Tibial artery (tissue), 4 donors: ENCODE results near the gene WDR91.

ENCODE experiments used
- DNase-seq, 2 donors: peaks; one replicate each; pipeline ENCODE4 v3.0.0-alpha.2; 2019
- H3K27ac ChIP-seq, 2 donors: fragments of 200-600 bp; sonication (generic) in 1 of 2; 1 replicate in 1 of 2; 2 replicates in 1 of 2; pipeline ENCODE4 v1.5.1; 2018 to 2019; ENCODE audit warnings: mild to moderate bottlenecking in 1 of 2
- H3K27me3 ChIP-seq, 2 donors: fragments of 200-600 bp; sonication (generic) in 1 of 2; one replicate each; pipeline versions ENCODE4 v1.5.1 to v1.6.0; 2016 to 2019
- H3K36me3 ChIP-seq, 3 donors: fragments of 200-600 bp; sonication (generic) in 2 of 3; one replicate each; pipeline ENCODE4 v1.5.1; 2016 to 2019; ENCODE audit warnings: mild to moderate bottlenecking in 2 of 3
- H3K4me1 ChIP-seq, 4 donors: fragments of 200-600 bp; sonication (generic) in 2 of 4; 1 replicate in 3 of 4; 2 replicates in 1 of 4; pipeline ENCODE4 v1.5.1; 2016 to 2019
- H3K4me3 ChIP-seq, 2 donors: fragments of 200-600 bp; sonication (generic) in 1 of 2; 1 replicate in 1 of 2; 2 replicates in 1 of 2; pipeline ENCODE4 v1.5.1; 2018 to 2019; ENCODE audit warnings: mild to moderate bottlenecking in 2 of 2
- H3K9me3 ChIP-seq, 3 donors: fragments of 200-600 bp; sonication (generic) in 1 of 3; one replicate each; pipeline ENCODE4 v1.5.1; 2016 to 2019
- intact Hi-C: fragments of 100-400 bp; cut with DNase I; formaldehyde crosslinking; loops from one replicate; pipeline ENCODE4 v1.15.0; 2023; ENCODE audit warnings: low total_unique reads
- TF ChIP-seq, protein P1 (sequence below), 2 experiments: fragments of 200-600 bp in 1 of 2; fragments of 450-650 bp in 1 of 2; IDR thresholded peaks; one replicate each; pipeline ENCODE4 v1.5.1; 2017 to 2019; ENCODE audit warnings: antibody characterized with exemption in 2 of 2, mild to moderate bottlenecking in 1 of 2, moderate library complexity in 1 of 2

WDR91 gene

DNA sequence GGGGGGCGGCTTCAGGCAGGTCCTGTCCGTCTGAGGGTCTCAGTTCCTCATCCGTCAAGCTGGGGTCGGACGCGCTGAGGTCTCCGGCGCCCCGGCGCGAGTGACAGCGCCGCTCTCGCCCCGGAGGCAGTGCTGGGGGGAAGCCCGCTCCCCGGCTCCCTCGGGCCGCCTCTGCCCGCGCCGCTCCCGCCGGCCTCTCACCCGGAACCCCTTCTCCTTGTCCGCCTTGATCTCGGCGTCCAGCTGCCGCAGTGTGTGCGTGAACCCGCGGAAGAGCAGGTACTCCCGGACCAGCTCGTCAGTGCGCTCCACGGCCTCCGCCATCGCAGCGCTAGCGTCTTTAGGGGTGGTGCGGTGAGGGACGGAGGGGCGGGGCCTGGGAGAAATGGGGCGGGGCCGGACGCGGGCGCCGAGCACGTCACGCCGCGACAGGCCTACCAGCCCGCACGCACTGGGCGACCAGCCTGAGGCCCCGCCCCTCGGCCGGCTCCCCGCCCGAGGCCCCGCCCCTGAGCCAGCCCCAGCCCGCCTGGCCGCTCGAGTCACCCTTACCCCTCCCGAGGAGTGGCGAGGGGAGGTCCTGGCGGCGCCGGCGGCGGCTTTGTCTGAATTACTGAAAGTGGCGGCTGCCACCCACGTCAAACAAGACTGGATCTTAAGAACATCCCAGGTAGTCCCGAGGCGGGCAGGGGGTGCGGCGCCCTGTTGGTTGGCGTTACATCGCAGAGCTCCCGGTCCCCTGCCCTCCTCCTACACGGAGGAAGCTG, at the start of gene WDR91:
TSS of gene WDR91 (minus strand) at position 348 of the 767 bp plus-strand sequence. CDS start at position 324, 24 bp downstream.
- TF ChIP-seq, protein P1, sequence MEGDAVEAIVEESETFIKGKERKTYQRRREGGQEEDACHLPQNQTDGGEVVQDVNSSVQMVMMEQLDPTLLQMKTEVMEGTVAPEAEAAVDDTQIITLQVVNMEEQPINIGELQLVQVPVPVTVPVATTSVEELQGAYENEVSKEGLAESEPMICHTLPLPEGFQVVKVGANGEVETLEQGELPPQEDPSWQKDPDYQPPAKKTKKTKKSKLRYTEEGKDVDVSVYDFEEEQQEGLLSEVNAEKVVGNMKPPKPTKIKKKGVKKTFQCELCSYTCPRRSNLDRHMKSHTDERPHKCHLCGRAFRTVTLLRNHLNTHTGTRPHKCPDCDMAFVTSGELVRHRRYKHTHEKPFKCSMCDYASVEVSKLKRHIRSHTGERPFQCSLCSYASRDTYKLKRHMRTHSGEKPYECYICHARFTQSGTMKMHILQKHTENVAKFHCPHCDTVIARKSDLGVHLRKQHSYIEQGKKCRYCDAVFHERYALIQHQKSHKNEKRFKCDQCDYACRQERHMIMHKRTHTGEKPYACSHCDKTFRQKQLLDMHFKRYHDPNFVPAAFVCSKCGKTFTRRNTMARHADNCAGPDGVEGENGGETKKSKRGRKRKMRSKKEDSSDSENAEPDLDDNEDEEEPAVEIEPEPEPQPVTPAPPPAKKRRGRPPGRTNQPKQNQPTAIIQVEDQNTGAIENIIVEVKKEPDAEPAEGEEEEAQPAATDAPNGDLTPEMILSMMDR (IDR thresholded peaks at IDR 0.05): no peak
- H3K4me3 ChIP-seq: peak within 1 kb of the TSS; percentile 66 to 93
- H3K27me3 ChIP-seq: no peaks in the 10 kb centered on the region
- peaks cover 0 to 4% (median 0%) of the 10 kb centered on the region in 3 donors for H3K36me3 ChIP-seq
- intact Hi-C loops: loop anchor here (5.0 kb wide), 1 partner anchor 39 kb away; the partner anchor contains the start of gene CYREN
- peak; percentile 93 to 99 for DNase-seq
- H3K27ac ChIP-seq: peak within 1 kb of the TSS; percentile 94 to 98
- H3K4me1 ChIP-seq: peaks cover 0 to 35% (median 20%) of the 10 kb centered on the region in 4 donors
- no peaks in the 10 kb centered on the region for H3K9me3 ChIP-seq

DNA sequence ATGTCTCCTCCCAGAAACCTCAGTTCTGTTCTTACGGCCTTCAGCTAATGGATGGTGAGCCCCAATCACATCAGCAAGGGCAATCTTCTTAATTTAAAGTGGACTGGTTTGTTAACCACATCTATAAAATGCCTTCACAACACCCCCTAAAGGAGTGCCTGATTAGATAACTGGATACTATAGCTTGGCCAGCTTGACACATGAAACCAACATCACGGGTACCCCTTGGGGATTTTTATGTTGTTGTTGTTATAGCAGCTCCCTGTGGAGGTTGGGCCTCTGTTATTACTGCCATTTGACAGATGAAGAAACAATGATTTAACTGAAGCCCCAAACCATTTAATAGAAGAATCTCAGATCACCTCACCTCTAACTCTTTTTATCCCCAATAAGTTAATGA, 49.1 kb upstream of the WDR91 start:
- Histone ChIP-seq H3K36me3 (no peaks in the 10 kb centered on the region), H3K27ac (no peak overlapping the region), H3K4me3 (no peak overlapping the region), H3K27me3 (no peaks in the 10 kb centered on the region), H3K4me1 (peaks cover 0 to 3% (median 0%) of the 10 kb centered on the region in 4 donors), H3K9me3 (no peaks in the 10 kb centered on the region)
- no peak for DNase-seq
- TF ChIP-seq, protein P1 (IDR thresholded peaks at IDR 0.05): no peak
- intact Hi-C loops: no loop called here

DNA sequence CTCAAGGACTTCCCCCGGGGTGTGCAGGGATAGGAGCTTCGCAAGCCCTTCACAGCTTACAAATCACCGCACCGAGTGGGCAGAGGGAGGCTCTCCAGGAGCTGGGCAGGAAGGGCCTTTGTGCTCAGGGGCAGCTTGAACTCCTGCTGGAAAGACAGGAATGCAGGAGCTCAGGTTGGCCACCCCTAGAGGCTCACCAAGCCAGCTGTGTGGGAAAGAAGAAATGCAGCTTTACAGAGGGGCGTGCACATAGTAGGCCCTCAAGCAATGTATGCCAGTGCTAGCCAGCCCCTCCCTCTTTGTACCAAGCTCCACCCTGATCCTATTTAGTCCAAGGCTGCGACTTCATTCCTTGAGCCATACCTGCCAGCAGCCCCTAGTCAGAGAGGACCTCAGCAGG, 48.4 kb upstream of the WDR91 start:
- intact Hi-C loops: no loop called here

DNA sequence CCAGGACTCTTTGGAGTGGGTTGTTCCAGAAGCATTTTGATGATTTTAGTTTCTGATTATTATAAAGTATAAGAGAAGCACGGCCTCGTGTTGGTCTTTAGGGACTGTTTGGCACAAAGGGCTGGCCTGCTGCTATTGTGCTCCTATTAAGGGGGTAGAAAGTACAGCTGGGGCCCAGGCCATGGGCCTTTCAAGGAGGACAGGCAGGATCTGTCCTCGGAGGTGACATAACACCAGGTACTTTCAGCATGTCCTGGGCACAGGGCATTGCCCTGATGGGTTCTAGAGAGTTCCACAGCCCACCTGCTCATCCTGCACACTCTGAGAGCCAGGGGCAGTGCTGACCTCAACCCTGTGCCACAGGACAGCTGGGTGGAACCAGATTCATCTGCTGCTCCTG, 47.3 kb upstream of the WDR91 start:
- no peak overlapping the region for H3K4me3 ChIP-seq
- TF ChIP-seq, protein P1 (IDR thresholded peaks at IDR 0.05): no peak
- DNase-seq: no peak
- H3K27me3 ChIP-seq: no peaks in the 10 kb centered on the region
- H3K36me3 ChIP-seq: no peaks in the 10 kb centered on the region
- no peak overlapping the region for H3K27ac ChIP-seq
- no peaks in the 10 kb centered on the region for H3K9me3 ChIP-seq
- H3K4me1 ChIP-seq: peaks cover 0 to 22% (median 15%) of the 10 kb centered on the region in 4 donors
- intact Hi-C loops: no loop called here

More for the DNA sequence above, 48.4 kb upstream of the WDR91 start:
- Histone ChIP-seq H3K4me3 (no peak overlapping the region), H3K9me3 (no peaks in the 10 kb centered on the region), H3K4me1 (peaks cover 0 to 10% (median 6%) of the 10 kb centered on the region in 4 donors), H3K27ac (no peak overlapping the region), H3K27me3 (no peaks in the 10 kb centered on the region), H3K36me3 (no peaks in the 10 kb centered on the region)
- TF ChIP-seq, protein P1 (IDR thresholded peaks at IDR 0.05): no peak
- DNase-seq: no peak

DNA sequence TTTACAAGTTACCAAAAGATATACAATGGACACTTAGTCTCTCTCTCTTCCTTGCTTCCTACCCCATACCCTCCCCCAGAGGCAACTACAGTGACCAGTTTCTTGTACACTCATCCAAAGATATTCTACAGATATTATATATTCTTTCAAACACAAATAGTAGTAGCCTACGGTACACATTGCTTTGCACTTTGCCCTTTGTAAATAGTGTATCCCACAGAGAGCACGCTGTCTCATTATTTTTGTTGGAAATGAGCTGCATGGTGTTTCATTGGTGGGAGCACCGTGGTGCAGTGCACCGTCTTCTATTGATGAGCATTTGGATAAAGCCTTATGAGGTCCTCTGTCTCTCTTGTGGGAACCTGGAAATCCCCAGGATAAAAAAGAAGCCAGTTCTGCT, 46.5 kb upstream of the WDR91 start:
- Histone ChIP-seq H3K4me1 (peaks cover 0 to 29% (median 22%) of the 10 kb centered on the region in 4 donors), H3K4me3 (no peak overlapping the region), H3K36me3 (no peaks in the 10 kb centered on the region), H3K27me3 (no peaks in the 10 kb centered on the region), H3K27ac (no peak overlapping the region), H3K9me3 (no peaks in the 10 kb centered on the region)
- no peak for DNase-seq
- intact Hi-C loops: no loop called here
- TF ChIP-seq, protein P1 (IDR thresholded peaks at IDR 0.05): no peak
